Activated T-helper 1 cell treated with anti-CD3 and anti-CD28 coated beads, Interleukin-2, amount 50 U/mL, for 16 hours (primary cell): ENCODE data around the gene ADARB1.

Experiments used
- DNase-seq, 2 donors: peaks; one replicate each; pipeline ENCODE4 v3.0.0-alpha.2; 2020; ENCODE audit warnings: low read depth in 1 of 2, low spot score in 1 of 2

The ADARB1 gene

DNA sequence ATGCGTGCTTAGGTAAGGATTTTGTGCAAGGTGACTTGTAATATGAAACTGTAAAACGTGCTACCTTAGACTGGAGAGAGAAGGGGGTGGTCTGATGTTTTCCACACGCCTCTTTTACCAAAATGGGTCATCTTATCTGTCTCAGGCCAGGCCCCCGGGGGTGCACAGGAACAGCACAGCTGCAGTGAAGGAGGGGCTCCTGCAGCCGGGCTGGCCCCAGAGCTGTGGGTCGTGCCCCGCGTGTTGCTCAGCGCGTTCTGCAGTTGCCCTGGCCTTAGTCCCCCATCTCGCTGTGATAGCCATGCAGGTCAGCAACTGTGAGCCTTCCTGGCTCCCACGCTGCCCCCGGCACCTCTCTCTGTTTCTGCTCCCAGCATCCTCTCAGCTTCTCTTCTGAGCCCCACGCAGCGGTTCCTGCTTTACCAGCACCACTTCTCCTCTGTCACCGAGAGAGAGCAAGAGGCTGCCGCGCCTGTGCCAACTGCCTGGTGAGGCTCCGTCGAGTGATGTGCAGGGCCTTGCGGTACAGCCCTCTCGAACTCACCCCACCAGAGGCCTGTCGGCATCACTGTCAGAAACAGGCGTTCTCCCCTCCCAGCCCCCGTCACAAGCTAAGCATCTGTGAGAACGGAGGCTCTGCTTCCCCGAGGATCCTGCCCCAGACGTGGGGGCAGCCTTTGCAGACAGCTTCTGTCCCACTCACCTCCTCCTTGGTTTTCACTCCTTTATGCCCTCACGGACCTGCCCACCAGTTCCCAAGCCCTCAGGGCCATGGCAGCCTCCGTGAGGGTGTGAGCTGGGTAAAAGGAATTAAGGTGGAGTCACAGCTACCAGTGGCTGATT lies 73.3 kb downstream of the ADARB1 start:
- DNase-seq, result no peak

DNA sequence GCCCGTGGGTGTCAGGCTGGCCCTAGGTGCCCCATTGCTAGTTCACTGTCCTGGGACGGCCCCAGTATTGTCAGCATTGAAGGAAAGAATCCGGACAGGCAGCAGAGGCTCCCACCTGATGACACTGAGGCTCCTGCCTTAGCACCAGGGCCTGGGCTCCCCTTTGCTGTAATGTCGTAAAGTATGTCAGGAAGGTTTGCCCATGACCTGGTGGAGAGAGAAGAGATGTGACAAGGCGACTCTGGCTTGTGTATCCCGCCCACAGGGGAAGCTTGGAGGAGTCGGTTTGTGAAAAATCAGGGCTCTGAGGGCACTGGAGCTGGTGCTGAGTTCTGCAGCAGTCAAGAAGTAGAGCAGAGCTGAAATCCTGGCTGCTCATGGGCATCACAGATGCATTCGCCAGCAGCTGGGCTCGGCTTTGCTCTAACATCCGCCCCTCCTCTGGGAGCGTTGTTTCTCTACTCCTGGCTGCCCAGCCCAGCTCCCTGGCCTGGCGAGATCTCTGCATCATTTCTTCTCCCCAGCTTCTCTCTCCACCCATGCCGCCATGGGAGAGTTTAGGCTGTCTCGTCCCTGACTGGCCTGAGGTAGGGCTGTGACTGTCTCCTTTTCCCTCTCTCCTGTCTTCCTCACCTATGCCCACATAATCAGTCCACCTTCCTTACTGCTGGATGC lies 74.1 kb downstream of the ADARB1 start:
- DNase-seq, result no peak

DNA sequence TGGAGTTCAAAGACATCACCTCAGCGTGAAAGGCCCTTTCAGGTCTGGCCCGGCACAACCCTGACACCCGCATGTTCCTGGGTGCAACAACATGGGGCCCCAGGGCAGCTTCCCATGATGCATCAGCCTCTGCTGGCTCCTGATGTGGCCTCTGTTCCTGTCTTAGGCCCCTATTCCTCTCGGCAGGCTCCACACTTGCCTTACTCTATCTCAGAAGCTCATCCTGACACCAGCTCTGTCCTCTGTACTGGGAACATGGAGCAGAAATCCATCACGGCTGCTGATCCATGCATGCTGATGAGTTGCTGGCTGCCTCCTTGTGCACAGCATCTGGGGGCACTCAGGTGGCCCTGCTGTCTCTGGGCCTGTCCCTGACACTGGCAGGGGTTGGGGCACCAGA lies 74.6 kb downstream of the ADARB1 start:
- no peak for DNase-seq

DNA sequence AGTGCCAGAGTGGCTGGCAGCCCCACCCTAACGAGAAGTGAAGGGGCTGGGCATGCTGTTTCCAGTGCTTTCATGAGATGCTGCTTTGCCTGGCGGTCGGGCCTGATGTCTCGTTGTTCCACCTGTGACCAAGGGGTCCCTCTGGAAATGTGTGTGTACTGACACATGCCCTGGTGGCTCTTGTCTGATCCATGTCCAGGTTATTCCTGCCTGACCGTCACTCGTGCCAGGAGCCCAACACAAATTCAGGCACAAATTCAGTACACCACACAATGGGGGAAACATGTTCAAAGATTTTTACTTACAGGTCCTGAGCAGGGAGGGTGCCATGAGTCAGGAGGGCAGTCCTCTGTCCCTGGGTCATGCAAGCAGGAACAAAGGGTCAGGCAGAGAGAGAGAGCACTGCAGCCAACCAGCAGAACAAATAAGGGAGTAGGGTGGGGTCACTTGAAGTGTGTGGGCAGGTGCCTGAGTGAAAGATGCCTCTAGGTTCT lies 76.3 kb downstream of the ADARB1 start:
- DNase-seq, result no peak

DNA sequence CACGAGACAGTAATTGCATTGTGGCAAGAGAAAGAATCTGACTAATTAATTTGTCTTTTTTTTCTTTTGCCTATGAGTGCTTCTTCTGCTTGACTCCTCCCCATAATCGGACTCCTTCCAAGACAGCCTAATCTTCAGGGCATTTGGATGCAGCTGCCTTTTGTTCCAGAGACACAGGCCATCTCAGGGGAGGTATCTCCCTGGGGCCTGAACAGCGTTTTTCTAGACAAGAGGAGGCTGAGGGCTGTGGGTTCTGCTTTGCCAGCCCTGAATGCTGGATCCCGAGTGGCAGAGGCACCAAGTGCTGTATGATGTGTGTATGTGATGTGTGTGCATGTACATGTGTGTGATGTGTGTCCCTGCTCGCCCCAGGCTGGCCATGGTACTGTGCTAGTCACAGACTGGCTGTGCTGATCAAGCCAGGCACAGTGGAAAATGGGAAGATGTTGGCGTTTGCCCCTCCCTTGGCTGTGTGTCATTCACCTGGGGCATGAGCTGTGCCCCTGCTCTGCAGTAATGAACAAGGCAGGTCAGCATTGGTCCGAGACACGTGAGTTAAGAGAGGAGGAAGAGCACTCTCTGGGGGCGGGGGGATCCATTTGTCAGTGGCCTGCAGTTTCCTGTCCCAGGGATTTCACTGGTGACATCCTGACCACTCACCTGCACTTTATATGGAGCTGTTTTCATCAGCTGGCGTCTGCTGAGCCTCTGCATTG lies 77.2 kb downstream of the ADARB1 start:
- DNase-seq, result no peak

DNA sequence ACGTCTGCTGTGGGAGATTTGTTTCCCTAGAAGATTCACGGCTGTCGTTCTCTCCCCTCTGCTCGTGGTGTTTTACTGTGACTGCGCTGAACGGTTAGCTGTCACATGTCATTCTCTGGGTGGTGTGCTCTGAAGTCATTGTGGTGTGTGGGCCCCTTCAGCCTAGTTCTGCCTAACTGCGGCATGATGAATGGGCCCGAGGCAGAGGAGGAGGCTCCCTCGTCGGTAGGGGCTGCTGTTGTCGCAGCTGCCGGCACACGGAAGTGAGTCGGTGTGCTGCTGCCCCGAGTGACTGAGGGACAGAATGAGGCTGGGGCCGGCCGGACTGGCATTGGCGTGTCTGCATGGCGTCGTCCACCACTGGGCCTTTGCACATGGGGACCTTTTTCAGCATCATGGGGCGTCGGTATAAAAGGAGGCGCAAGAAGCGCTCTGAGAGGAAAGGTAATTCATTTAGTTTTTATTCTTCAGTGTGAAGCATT lies 77.9 kb downstream of the ADARB1 start:
- peak in 1 of 2 donors; percentile 39 for DNase-seq

DNA sequence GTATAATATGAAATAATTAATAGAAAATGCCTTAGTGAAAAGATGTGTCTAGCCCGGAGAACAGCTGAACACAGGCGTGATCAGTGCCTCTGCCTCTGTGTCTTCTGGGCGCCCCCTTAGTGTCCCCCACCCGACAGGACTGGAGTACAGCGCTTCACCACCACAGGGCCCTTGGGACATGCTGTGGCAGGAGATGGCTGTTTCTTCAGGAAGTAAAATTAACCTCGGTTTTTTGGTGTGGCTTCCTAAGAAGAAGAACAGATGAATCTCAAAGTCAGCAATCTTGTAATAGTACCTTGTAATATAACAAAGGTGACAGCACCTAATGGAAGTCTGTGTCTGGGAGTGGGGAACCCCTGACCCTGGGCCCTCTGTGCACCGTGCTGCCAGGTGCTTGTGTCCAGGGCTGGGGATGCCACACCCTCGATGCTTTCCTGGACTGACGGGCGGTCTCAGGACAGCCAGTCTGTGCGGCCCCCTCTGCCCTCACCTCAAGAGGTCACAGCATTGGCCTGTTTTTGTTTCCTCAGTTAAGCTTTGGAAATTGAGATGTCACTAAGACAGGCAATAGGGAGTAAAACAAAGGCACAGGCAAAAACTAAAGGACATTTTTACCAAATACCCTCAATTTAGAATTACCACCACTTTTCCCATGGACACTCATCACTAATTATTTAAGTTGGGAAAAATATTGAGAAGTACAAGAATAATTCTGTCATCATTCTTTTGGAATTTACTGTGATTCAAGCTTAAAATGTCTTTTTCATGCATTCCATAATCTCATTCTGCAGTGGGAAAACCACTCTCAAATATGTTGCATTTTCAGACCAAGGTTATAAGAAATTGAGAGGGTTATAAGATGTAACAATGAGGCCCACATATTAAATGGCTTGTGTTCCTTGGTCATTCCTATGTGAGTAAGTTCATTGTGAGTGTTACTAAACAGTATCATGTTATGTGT lies 79.3 kb downstream of the ADARB1 start:
- no peak for DNase-seq

DNA sequence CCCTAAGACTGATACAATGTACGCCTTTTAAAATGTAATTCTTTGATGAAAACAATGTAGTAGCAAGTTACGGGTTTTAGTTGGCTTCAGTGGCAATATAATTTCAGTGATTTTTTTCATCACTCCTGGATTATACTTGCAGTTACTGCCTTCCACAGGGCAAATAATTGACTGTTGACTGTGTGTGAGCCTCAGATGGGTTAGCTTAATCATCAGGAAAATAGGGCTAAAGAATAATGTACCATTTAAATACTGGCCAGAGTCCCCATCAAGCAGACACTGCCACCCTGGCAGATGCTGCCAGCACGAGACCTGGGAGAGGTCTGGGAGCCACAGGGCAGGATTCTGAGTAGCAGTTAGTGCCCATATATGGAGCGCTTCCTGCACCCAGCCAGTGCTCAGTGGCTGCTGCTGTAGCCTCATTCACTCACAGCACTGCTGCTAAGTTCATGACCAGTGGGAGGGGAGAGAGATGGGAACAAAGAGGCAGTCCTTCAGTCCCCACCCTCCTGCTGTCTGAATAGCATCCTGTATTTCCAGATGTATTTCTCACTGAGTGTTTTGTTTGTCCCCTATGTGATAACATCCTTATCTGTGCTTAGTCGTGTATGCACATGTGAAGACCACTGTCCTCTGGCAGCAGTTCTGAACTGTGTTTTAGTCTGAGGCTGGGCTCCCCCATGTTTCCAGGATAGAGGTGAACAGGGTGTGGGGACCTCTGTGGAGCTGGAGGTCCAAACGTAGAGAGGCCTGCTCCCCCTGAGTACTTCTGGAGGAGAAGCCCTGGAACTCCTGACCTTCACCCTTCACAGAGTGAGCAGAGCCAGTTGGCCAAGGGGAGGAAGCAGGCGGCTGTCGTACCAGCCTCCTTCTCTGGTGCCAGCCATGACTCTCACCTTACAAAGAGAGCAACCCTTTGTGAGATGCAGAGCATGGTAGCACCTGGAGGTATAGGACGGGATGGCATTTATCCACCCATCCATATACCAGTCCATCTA lies 80.4 kb downstream of the ADARB1 start:
- no peak for DNase-seq

- no peak for DNase-seq
Measured at GRCh38 chr21:45155910-45156309, 81.5 kb downstream of the ADARB1 start.

DNA sequence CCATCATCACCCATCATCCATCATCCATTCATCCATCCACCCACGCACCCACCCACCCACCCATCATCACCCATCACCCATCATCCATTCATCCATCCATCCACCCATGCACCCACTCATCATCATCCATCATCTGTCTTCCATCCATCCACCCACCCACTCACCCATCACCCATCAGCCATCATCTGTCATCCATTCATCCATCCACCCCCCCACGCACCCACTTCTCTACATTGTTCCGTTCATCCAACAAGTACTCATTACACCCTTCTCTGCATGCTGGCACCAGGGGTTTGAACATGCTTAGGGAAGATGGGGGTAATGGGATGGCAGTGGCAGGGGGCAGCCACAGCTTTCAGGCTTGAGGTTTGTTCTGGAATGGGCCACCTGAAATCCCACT lies 82.1 kb downstream of the ADARB1 start:
- DNase-seq, result no peak

- no peak for DNase-seq
Measured at GRCh38 chr21:45157932-45158331, 83.6 kb downstream of the ADARB1 start.

DNA sequence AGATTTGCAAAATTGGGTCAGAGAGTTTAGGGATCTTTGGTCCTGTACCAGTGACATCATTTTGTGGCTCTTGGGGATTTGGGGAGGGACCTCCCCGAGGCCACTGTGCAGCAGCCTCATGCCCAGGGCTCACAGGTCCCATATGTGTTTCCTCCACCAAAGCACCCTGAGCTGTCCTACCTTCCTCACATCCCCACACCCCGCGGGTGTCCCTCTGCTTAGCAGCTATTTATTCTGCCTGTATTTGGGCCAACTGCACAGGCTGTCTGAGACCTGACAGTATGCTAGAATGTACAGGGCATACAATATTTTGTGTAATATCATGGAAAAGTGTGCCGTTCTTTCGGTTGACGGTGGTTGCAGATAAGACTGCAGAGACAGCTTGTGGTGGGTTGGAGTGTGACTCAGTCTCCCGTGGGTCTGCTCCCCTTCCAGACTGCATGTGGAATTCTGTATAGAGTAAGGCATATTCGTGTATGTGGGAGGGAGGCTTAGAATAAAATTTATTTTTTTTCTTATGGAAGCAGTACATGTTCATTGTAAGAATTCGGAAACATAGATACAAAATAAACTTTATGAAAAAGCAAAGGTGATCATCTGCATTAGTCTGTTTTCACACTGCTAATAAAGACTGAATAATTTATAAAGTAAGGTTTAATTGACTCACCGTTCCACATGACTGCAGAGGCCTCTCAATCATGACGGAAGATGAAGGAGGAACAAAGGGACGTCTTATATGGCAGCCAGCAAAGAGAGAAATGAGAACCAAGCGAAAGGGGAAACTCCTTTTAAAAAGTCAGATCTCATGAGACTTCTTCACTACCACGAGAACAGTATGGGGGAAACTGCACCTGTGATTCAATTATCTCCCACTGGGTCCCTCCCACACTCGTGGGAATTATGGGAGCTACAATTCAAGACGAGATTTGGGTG lies 84.4 kb downstream of the ADARB1 start:
- DNase-seq, result no peak

GRCh38 chr21:45160198-45160597 lies 85.8 kb downstream of the ADARB1 start:
- no peak for DNase-seq

- DNase-seq, result no peak
Measured at GRCh38 chr21:45161038-45161945, 86.9 kb downstream of the ADARB1 start.

- no peak for DNase-seq
Measured at GRCh38 chr21:45162115-45162514, 87.7 kb downstream of the ADARB1 start.

DNA sequence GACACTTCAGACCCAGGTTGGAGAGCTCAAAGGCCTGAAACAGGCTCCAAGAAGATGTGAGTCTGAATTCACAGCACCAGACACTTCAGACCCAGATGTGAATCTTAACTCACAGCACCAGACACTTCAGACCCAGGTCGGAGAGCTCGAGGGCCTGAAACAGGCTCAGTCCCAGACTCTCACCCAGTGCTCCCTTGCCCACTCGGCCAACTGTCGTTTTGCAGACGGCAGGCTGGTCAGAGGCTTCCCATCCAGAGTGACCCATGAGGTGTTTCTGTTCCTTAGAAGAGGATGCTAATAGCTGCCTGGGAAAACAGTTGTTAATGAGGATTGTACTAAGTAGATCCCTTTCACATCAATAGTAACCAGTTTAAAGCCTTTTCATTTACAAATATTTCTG lies 88.4 kb downstream of the ADARB1 start:
- DNase-seq, result no peak

DNA sequence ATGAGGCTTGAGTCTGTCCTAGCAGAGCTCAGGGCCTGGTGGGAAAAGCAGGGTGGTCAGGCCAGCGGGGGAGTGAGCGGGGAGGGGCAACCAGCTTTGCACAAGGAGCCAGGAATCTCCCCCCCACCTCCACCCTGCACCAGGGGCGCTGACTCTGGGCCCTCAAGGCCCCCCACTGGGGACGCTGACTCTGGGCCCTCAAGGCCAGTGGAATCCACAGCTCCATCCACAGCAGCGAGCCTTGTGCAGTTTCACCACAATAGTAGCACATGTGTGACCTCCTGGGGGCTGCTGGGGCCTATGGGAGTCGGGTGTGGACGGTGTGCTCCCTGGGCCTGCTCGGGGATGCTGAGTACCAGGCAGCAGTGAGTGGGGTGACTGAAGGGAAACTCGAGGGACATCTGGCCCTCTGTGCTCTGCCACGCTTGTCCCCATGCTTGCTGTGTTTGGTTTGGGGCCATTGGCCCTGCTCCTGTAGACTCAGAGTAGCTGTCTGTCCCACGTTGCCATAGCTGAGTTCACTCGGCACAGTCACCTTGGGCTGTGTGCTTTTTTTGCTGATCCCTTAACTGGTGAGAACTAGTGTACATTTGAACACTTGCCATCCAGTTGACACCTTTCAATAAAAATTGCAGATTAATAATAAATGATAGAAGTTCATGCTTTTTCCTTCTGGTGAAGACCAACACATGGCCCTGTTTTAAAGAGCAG lies 89.2 kb downstream of the ADARB1 start:
- no peak for DNase-seq
